Activated naive CD4-positive, alpha-beta T cell treated with Interleukin-2 at 50 U/mL for 16 hours (primary cell): ENCODE results near the gene TAF5L.
"Not testable (repeated sequence)": the region's sequence is repeated elsewhere in the genome, so short reads cannot be mapped to it uniquely, and the experiment has no call there.

ENCODE experiments used
- DNase-seq: peaks from one replicate; pipeline ENCODE4 v3.0.0-alpha.2; 2020

Gene TAF5L

DNA sequence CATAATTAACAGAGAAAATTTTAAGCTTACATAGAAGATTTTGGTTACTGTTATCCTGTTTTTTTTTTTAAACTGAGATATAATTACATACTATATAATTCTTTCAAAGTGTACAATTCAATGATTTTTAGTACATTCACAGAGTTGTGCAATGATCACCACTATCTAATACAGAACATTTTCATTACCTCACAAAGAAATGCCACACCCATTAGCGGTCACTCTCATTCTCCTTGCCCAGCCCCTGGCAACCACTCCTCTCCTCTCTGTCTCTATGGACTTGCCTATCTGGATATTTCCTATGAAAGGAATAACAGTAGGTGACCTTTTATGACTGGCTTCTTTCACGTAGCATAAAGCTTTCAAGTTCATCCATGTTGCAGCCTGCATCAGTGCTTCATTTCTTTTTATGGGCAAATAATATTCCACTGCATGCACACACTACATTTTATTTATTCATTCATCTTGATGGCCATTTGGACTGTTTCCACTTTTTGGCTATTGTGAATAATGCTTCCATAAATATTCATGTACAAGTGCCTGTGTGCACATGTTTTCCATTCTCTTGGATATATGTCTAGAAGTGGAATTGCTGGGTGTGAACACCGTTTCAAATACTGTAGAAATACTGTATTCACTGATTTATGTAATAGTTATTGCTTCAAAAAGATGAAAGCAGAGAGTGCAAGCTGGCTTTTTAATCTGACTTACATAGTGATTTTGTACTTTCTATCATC lies 26.5 kb downstream of the TAF5L start:
- DNase-seq = no peak

DNA sequence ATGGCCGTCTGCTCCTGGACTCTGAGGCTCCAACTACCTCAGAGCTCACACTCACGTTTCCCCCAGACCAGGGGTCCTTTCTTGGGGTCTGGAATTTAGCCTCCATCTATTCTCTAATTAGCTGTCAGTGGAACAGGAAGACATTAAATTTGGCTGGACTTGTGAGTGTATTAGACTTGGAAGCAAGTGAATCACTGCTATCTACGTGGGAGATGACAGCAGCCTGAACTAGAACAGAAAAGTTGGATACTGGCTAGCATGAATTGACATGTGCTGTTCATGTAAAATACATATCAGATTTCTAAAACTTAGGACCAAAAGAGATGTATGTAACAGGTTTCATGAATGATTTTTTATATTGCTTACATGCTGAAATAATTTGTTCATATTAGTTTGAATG lies 28.0 kb downstream of the TAF5L start:
- DNase-seq = no peak

DNA sequence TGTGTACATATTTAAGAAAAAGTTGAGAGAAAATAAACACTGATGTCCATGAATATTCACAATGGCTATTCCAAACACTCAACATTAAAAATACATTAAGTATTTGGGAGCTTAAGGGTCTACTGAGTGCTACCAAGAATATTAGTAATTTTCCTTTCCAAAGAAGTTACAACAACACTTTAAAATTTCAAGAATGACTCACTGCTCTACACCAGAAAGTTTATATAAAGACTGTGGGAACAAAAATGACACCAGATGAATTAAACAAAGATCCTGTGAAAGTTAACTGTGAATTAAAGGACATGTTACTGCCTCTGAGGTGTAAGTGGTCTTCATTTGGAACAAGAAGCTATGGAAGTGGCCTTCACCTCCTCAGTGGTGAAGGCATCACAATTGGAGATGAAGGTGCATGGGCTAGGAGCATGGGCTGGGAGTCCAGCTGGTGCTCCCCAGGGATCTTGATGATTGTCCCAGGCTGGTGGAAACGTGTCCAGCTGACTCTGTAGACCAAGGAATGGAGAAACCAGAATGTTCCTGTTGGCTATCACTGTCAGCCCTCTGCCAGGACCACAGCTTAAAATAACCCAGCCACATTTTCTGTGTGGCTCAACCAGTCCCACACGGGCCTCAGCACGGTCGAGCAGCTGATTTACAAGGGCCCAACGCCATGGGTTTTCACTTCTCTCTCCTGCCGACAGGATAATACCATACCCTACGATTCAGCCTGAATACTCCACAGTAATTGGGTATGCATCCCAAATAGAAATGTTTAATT lies 28.8 kb downstream of the TAF5L start:
- DNase-seq = no peak

DNA sequence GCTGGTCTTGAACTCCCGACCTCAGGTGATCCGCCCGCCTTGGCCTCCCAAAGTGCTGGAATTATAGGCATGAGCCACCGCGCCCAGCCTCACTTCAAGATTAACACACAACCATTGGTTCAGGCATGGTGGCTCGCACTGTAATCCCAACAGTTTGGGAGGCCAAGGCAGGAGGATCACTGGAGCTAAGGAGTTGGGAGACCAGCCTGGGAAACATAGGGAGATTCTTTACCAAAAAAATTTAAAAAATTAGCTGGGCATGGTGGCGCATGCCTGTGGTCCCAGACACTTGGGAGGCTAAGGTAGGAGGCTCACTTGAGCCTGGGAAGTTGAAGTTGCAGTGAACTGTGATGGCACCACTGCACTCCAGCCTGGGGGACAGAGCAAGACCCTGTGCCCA lies 30.0 kb downstream of the TAF5L start:
- DNase-seq = not testable (repeated sequence)

DNA sequence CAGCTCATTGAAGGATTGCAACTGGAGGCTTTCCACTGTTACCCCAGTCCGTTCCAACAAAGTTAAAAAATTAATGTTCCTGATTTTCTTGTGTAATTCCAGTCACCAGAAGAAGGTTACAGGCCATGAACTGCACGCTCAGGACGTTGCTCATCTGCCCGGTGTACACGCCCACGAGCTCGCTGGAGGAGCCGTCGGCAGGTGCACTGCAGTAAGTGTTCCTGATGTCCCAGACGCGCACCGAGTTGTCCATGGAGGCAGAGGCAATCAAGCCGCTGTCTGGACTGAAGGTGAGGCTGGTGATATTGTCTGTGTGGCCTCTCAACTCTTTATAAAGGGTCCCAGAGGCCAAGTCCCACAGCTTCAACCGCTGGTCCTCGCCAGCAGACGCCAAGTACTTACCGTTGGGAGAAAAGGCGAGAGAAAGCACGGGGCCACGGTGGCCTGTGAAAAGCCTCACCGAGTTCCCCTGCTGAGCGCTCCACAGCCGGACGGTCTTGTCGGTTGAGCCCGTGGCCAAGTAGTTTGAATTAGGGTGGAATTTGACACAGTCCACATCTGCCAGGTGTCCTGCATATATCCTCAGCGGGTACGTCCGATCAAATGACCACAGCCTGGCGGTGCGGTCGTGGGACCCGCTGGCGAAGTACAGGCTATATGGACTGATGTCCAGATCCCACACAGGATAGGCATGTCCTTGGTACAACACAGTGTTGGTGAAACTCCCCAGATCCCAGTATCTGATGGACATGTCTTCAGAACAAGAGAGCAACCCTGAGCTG lies 31.5 kb downstream of the TAF5L start:
- DNase-seq = no peak

DNA sequence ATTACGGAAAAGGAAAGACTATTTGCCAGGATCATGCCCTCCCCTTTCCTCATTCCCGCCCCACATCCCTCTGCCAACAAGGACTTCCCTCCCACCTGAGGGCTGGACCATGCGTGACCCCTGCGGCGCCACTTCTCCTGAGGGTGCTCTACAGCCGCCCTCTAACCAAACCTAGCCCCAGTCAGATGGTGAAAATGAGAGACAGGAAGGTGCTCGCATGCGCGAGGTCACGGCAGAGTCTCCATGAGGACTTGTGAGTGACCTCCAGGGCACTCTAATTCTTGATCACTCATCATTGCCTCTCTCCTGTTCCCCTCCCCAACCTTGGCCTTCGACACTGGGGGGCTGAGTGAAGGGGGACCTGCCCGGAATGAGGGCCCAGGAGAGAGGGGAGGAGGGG lies 32.1 kb downstream of the TAF5L start:
- no peak for DNase-seq

DNA sequence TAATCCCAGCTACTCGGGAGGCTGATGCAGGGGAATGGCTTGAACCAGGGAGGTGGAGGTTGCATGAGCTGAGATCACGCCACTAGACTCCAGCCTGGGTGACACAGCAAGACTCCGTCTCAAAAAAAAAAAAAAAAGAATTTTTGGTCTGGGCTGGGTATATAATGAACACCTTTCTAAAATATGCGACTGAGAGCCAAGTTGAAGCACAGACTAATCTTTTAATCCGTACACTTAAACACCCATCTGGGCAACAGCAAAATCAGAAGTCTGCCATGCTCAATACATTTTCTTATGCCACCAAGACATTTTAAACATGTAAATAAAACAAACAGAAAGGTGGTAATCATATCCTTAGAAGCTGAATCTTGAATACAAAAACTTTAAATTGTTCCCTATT lies 35.8 kb downstream of the TAF5L start:
- DNase-seq = no peak

DNA sequence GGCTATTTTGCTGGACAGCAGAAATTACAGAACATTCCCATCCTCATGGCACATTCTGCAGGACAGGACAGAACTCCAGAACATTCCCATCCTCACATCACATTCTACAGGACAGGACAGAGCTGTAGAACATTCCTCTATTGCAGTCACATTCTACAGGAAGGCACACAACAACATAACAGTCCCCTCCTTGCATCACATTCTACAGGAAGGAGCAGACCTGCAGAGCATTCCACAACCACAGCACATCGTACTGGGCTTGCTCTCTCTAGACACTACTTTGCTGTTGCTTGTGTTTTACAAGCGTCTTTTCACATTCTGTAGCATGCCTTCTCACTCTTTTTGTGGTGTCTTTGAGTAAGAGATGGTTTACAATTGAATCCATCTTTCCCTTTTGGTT lies 40.6 kb downstream of the TAF5L start:
- no peak for DNase-seq

DNA sequence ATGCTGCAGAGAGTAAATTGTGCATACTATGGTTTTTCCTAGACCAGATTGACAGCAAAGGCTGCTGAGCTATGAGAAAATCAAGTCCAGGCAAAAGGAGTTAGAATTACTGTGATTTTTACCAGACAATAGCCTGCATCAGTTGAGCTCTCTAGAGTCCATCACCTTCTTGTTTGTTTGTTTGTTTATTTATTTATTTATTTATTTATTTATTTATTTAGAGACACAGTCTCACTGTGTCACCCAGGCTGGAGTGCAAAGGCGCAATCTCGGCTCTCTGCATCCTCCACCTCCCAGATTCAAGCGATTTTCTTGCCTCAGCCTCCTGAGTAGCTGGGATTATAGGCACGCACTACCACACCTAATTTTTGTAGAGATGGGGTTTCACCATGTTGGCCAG lies 43.2 kb downstream of the TAF5L start:
- DNase-seq = no peak

DNA sequence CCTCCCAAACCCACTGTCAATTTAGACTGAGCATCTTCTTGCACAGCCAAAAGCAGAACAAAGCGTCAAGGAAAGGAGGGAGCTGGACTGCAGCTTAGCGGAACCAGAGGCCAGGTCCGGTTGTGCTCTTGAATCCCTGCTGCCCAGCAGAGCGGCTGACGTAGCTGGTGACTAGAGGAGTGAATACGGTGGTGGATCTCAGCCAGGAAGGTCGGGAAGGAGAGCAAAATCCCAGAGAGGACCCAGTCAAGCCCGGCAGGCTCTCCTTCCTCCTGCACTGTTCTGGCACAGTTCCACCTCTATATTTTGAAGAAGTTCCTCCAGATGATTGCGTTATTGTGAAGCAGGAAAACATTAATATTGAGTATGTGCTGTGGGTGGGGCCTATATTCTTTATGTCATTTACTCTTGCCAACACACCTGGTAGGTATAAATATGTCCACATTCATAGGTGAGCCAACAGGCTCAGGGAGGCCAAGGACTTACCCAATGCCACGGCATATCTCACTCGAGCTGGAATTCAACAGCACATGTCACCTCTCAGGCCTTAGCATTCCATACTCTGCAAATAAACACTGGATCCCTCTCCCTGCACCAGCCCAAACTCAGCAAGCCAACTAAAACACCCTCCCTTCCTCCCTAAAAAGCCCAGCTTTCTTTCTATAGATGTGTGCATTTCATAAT lies 43.8 kb downstream of the TAF5L start:
- DNase-seq = no peak

DNA sequence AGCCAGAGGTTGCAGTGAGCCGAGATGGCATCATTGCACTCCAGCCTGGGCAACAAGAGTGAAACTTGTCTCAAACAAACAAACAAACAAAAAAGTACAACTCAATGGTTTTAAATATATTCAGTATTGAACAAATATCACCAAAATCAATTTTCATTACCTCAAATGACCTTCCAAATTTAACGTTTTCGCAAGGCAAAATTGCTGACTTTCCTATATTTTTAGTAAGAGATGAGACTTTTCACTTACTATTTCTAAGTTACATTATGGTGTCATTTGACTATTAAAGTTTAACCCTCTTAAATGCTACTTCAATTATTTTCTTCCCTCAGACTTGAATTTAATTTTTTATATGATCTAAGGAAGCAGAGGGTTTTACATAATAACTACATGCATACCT lies 44.4 kb downstream of the TAF5L start:
- no peak for DNase-seq

DNA sequence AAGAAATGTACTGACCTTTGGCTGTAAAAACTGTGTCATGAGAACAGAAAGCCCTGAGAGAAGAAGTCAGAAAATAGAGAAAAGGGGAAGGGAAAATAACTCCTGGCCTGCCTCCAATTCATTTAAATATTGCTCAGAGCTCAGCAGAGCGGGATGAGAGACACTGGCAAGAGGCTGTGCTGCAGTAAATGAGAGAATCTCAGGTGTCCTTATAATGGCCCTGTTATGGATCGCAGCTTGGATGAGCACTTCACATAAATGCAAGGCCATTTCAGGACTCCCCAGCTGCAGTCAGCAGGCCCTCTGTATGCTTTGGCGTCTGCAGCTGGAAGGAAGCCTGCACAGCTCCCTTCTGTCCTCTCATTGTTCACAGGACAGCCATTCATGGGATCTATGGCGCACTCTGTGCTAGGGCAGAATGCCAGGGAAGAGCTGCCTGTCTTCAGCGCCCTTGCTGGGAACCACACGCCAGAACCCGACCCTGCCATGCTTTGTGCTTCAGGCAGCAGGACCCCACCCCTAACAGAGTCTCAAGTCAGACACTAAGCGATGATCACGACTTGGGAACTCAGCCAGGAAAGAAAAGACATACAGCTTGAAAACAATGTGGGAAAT lies 46.8 kb downstream of the TAF5L start:
- DNase-seq = no peak

DNA sequence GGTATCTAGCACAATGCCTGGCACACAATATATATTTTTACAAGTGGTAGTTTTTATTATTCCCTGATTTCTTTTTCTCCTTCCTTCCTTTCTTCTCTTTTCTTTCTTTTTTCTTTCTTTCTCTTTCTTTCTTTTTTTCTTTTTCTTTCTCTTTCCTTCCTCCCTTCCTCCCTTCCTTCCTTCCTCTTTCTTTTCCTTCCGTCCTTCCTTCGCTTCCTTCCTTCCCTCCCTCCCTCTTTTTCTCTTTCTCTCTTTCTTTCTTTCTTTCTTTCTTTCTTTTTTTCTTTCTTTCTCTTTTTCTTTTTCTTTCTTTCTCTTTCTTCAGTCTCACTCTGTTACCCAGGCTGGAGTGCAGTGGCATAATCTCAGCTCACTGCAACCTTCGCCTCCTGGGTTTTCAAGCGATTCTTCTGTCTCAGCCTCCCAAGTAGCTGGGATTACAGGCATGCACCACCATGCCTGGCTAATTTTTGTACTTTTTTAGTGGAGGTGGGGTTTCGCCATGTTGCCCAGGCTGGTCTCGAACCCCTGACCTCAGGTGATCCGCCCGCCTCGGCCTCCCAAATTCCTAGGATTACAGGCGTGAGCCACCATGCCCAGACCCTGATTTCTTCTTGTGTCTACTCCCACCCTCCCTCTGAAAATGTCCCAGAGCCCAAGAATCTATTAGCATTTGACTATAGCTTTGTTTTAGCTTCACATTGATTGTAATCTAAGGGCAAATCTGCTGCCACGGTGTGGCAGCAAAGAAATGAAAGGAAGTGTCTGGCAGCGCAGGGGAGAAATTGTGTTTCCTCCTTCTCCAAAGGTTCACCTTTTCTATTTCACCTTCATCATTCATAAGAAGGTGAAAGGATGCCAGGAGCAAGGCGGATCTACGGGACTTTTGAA lies 47.5 kb downstream of the TAF5L start:
- DNase-seq = no peak

DNA sequence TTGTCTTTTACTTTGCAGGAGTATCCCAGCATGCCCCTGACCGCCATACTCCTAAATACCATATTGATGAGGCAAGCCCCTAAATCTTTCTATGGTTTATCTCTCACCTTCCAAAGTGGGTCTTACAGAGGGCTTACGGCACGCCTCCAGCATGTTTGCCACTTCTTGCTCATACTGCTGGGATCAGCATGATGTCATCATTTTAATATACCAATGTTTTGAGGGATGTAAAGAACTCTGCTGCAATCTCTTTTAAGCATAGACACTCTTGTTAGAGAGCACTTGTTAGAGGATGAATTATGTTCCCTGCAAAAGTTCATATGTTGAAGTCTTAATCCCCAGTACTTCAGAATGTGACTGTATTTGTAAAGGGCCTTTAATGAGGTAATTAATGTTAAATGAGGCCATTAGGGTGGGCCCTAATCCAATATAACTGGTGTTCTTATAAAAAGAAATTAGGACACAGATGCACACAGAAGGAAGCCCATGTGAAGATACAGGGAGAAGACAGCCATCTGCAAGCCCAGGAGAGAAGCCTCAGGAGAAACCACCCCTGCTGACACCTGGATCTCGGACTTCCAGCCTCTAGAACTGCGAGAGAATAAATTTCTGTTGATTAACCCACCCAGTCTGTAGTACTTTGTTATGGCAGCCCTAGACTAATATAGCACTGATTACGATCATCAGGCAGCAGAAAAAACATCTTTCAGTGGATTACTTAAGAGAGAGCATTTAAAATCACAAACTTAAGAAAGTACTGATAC lies 51.1 kb downstream of the TAF5L start:
- no peak for DNase-seq

DNA sequence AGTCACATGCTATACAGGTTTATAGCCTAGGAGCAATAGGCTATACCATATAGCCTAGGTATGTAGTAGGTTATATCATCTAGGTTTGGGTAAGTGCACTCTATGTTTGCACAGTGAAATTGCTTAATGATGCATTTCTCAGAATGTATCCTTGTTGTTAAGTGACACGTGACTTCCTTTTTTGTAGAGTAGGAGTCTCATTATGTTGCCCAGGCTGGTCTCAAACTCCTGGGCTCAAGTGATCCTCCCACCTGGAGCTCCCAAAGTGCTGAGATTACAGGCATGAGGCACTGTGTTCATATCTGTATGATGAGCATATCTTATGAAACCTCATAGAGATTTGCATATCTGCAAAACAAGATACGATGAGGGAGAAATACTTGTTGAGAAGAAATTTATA lies 53.6 kb downstream of the TAF5L start:
- DNase-seq = no peak

DNA sequence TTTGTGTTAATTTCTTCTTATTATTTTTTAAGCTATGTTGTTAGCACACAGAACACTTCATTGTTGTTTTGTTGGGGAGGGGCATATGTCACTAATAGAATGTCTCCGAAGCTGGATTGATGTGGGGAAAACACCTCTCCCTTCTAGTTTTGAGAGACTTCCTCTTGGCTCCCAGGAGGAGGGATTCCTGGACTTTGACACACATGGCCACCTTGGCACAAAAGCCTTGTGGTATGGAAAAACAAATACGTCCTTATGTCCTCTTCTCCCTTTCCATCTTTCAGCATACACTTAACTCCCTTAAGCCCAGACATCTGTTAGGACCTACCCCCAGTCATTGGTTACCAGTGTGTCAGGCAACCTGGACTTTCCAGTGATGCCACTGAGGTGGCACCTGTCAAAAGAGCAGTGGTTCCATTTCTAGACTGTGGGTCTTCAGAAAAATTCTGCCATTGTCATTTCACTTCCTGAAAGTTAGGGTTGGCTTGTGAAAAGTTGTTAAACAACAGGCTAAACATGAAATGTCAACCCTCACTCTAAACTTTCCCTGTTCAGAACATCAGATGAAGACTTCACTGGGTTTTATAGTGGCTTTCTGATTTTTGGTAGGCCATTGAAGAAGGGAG lies 54.9 kb downstream of the TAF5L start:
- DNase-seq = no peak

DNA sequence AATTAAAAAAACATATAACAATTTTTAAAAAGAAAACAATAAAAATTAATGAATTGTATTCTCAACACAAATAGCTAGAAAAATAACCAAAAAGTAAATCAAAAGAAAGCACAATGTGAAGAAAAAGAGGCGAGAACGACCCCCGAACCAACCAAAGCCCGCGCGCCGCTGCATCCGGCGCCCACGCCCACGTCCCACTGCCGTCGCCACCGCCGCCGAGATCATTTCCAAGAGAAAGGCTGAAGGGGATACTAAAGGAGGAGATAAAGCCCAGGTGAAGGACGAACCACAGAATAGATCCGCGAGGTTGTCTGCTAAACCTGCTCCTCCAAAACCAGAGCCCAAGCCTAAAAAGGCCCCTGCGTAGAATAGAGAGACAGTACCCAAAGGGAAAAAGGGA lies 55.6 kb downstream of the TAF5L start:
- DNase-seq = no peak

DNA sequence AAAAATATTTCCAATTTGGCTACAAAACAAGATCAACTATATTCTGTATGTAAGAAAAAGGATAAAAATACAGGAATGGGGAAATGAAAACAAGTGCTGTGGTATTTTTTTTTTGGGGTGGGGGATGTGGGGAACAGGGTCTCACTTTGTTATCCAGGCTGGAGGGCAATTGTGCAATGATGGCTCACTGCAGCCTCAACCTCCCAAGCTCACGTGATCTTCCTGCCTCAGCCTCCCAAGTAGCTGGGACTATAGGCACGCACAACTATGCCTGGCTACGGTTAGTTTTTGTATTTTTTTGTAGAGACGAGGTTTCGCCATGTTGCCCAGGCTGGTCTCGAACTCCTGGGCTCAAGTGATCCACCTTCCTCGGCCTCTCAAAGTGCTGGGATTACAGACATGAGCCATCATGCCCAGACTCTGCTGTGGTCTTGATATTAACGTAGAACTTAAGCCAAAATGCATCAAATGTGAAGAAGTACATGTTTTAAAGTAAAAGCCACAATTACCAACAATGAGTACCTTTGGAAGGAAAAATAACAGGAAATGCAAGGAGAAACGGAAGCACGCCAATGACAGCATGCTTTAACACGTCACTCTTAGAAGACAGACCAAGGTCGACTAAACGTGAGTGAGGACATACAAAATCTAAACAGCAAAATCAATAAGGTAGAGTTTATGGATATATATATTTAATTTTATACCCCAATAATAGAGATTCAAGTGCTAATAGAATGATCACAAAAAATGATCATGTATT lies 58.6 kb downstream of the TAF5L start:
- DNase-seq = no peak

DNA sequence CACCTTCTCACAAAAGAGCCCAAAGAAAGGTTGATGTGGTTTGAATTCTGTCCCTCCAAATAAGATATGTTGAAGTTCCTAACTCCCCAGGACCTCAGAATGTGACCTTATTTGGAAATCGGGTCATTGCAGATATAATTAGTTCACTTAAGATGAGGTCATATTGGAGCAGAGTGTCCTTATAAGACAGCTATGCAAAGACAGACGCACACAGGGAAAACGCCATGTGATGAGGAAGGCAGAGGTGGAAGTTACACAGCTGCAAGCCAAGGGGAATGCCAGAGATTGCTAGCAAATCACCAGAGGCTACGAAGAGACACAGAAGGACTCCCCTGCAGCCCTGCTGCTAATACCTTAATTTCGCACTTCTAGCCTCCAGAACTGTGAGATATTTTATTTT lies 62.2 kb downstream of the TAF5L start:
- no peak for DNase-seq

DNA sequence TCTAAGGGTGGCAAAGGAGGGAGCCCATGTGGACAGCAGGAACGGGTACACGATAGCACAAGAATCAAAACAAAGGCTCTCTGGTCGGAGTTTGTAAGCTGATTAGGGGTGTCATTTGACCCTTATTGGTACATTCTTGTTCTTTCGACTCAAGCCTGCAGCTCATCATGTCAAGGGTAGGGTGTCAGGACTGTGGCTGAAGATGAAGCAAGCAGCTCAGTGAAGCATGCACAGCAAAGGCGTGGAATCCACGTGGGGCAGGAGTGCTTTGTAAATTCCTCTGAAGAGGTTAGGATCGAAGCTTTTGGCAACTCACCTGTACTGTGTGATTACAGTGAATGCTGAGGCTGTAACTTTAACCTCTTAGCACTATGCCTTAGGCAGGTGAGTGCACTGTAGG lies 62.7 kb downstream of the TAF5L start:
- no peak for DNase-seq
